ENCODE data around the gene ERG.

ERG gene

DNA sequence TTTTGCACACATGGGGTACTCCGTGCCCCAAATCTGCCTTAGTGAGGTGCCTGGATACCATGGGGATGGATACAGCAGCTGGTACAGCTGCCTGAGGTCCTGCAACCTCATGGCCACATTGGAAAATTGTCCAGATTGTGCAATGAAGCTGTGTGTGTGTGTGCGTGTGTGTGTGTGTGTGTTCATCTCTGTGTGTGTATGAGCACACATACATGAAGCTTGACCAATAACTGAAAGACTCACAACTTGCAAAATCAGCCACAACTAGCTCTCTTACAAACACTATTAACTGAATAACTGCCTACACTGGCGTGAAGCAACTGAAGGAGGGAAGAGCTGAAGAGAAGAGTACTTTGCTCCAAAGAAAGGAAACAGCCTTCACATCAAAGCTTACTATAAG is 78.1 kb downstream of the ERG start:
- no peaks in the 10 kb centered on the region for H3K36me3 Mint-ChIP-seq (ENCODE audit: low read depth)
- peaks cover 4% of the 10 kb centered on the region for H3K27me3 Mint-ChIP-seq (ENCODE audit: low read depth)
- H3K4me1 Mint-ChIP-seq (ENCODE audit: low read depth) = no peaks in the 10 kb centered on the region
- H3K4me3 Mint-ChIP-seq = no peak overlapping the region
- H3K9me3 Mint-ChIP-seq = no peaks in the 10 kb centered on the region
- H3K27ac Mint-ChIP-seq = no peak overlapping the region

DNA sequence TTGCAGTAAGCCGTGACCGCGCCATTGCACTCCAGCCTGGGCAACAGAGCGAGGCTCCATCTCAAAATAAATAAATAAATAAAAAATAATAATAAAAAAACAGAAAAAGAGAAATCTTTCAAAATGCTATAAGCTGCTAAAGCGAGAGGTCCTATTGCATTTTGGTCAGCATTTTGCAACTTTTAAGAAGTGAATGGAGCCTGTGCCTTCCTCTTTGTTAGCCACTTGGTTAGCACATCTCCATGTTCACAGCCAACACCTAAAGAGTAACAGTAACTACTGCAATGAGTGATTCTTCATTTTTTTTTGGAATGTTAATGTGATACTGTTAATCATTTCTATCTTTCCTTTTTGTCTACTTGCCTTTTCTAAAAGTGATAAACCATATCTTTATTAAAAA is 80.6 kb downstream of the ERG start:
- Mint-ChIP-seq H3K4me1 (ENCODE audit: low read depth) (no peaks in the 10 kb centered on the region), H3K4me3 (no peak overlapping the region), H3K27ac (no peak overlapping the region), H3K9me3 (no peaks in the 10 kb centered on the region), H3K27me3 (ENCODE audit: low read depth) (peaks cover 11% of the 10 kb centered on the region), H3K36me3 (ENCODE audit: low read depth) (no peaks in the 10 kb centered on the region)

DNA sequence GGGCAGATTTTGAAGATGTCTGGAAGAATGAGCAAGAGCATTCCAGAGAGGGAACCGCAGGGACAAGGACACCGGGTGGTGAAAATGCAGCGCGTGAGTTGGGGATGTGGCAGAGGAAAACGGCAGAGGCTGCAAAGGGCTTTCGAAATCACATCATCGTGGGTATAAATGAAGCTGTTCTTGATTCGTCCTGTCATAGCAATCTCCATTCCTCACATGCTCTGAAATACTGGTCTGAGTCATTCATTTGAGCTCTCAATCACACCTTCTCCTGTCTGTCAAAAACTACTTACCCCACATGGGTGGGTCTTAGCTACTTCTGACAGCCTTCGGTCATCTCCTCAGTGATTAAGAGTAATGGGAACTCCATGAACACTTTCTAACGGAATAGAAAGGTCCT is 81.5 kb downstream of the ERG start:
- H3K9me3 Mint-ChIP-seq = no peaks in the 10 kb centered on the region
- peaks cover 11% of the 10 kb centered on the region for H3K27me3 Mint-ChIP-seq (ENCODE audit: low read depth)
- H3K36me3 Mint-ChIP-seq (ENCODE audit: low read depth) = no peaks in the 10 kb centered on the region
- no peaks in the 10 kb centered on the region for H3K4me1 Mint-ChIP-seq (ENCODE audit: low read depth)
- H3K4me3 Mint-ChIP-seq = no peak overlapping the region
- no peak overlapping the region for H3K27ac Mint-ChIP-seq

DNA sequence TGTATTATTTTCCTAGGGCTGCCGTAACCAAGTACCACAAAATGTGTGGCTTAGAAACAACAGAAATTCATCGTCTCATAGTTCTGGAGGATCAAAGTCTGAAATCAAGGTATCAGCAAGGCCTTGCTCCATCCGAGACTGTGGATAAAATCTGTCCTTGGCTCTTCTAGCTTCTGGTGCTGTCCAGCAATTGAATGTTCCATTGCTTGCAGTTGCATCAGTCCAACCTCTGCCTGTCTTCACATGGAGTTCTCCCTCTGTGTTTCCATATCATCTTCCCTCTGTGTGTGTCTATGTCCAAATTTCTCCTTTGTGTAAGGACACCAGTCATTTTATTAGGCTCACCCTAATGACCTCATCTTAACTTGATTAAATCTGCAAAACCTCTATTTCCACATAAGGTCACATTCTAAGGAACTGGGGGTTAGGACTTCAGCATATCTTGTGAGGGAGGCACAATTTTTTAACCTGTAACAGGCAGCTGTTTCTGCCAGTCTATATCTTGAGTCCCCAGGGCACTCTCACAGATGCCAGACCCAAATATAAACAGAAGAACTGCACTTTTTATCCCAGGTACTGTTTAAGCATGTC is 84.2 kb downstream of the ERG start:
- H3K9me3 Mint-ChIP-seq = no peaks in the 10 kb centered on the region
- no peak overlapping the region for H3K27ac Mint-ChIP-seq
- H3K4me3 Mint-ChIP-seq = no peak overlapping the region
- H3K4me1 Mint-ChIP-seq (ENCODE audit: low read depth) = no peaks in the 10 kb centered on the region
- H3K27me3 Mint-ChIP-seq (ENCODE audit: low read depth) = peaks cover 8% of the 10 kb centered on the region
- H3K36me3 Mint-ChIP-seq (ENCODE audit: low read depth) = no peaks in the 10 kb centered on the region

DNA sequence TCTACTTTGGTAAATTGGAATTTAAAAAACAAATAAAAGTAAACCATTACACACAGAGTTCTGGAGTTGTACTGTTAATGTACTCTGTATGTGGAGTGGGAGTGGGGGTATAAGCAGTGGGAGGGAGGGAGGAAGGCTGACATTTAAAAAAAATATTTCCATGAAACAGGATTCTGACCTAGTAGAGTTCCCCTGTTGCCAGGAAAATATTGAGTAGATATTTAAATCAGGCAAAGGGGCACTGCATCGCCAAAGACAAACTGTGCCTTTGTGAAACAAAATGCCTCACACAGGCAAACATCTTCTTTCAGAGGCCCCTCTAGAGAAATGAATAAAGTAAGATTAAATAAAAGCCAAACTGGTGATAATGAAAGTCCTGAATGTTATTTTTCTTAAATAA is 87.8 kb downstream of the ERG start:
- H3K36me3 Mint-ChIP-seq (ENCODE audit: low read depth) = no peaks in the 10 kb centered on the region
- H3K27me3 Mint-ChIP-seq (ENCODE audit: low read depth) = peaks cover 7% of the 10 kb centered on the region
- no peak overlapping the region for H3K27ac Mint-ChIP-seq
- H3K4me1 Mint-ChIP-seq (ENCODE audit: low read depth) = no peaks in the 10 kb centered on the region
- no peaks in the 10 kb centered on the region for H3K9me3 Mint-ChIP-seq
- H3K4me3 Mint-ChIP-seq = no peak overlapping the region

DNA sequence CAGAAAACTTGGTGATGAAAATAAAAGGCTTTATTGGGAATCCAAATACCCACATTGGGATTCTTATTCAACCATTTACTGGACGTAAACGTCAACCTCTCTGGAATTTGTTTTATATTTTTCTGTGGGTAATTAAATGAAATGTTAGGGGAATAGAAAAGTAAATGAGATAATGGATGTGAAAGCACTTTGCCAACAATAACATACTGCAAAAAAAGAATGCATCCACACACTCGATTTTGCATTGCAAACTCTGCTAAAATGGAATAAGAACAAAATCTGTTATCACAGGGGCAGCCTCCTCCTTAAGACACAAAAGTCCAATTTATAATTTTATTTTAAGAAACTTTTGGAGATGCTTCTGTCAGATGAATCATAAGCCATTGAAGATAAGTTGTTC is 88.4 kb downstream of the ERG start:
- H3K9me3 Mint-ChIP-seq = no peaks in the 10 kb centered on the region
- H3K4me1 Mint-ChIP-seq (ENCODE audit: low read depth) = no peaks in the 10 kb centered on the region
- H3K27ac Mint-ChIP-seq = no peak overlapping the region
- H3K4me3 Mint-ChIP-seq = no peak overlapping the region
- H3K36me3 Mint-ChIP-seq (ENCODE audit: low read depth) = no peaks in the 10 kb centered on the region
- peaks cover 7% of the 10 kb centered on the region for H3K27me3 Mint-ChIP-seq (ENCODE audit: low read depth)

DNA sequence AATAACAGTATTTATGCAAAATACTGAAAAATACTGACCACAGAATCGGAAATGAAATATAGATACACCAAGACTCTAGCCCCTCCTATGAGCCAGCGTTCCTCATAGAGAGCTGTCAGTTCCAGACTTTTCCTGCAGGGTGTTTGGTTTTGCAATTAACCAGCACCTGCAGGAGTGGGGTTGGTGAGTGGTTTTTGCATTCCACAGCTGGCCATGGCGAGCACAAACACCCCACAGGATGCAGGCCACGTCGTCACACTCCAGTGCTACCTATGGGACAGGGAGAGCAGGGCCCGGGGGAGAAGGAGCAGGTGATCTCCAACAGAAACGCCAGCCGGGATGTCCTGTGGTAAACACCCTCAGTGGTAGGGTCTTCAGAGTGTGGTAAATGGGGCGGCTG is 94.1 kb downstream of the ERG start:
- no peak overlapping the region for H3K4me3 Mint-ChIP-seq
- H3K27ac Mint-ChIP-seq = no peak overlapping the region
- H3K36me3 Mint-ChIP-seq (ENCODE audit: low read depth) = no peaks in the 10 kb centered on the region
- H3K4me1 Mint-ChIP-seq (ENCODE audit: low read depth) = no peaks in the 10 kb centered on the region
- peaks cover 15% of the 10 kb centered on the region for H3K27me3 Mint-ChIP-seq (ENCODE audit: low read depth)
- H3K9me3 Mint-ChIP-seq = no peaks in the 10 kb centered on the region

DNA sequence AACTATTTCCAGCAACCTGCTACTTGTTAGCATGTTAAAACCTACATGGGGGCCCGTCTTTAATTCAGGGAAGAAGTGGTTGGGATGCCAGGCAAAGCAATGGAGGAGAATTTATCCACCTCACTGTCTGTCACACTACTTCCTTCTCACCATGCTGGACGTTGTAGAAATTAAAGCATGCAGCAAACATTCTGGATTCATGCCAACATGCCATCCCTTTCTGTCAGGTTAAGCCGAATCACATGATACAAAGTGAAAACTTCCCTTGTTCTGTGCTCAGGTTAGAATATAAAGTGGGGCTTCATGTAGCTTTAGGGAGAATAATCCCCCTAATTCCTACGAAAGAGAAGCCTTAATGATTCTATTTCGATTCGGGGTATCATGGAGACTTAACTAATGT is 95.5 kb downstream of the ERG start:
- H3K4me3 Mint-ChIP-seq = no peak overlapping the region

DNA sequence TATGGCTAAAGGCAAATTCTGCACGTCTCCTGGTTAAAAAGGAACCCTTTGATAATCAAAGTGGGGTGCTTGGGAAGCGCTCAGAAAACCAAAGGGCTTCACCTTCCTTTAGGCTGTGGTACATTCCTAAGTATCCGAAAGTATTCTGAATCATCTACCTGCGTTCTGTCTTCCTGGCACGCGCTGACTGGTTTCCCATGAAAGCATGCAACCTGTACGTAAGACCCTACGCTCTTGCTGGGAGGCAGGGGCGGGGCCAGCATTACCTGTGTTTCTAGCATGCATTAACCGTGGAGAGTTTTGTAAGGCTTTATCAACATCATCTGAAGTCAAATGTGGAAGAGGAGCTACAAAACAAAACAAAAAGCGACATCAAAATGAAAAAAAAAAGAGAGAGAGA is 96.0 kb downstream of the ERG start:
- Mint-ChIP-seq H3K4me1 (ENCODE audit: low read depth) (no peaks in the 10 kb centered on the region), H3K36me3 (ENCODE audit: low read depth) (no peaks in the 10 kb centered on the region), H3K9me3 (no peaks in the 10 kb centered on the region), H3K27ac (no peak overlapping the region), H3K27me3 (ENCODE audit: low read depth) (peaks cover 15% of the 10 kb centered on the region), H3K4me3 (no peak overlapping the region)

More for the DNA sequence above, 95.5 kb downstream of the ERG start:
- Mint-ChIP-seq H3K4me1 (ENCODE audit: low read depth) (no peaks in the 10 kb centered on the region), H3K9me3 (no peaks in the 10 kb centered on the region), H3K27me3 (ENCODE audit: low read depth) (peaks cover 15% of the 10 kb centered on the region), H3K27ac (no peak overlapping the region), H3K36me3 (ENCODE audit: low read depth) (no peaks in the 10 kb centered on the region)

DNA sequence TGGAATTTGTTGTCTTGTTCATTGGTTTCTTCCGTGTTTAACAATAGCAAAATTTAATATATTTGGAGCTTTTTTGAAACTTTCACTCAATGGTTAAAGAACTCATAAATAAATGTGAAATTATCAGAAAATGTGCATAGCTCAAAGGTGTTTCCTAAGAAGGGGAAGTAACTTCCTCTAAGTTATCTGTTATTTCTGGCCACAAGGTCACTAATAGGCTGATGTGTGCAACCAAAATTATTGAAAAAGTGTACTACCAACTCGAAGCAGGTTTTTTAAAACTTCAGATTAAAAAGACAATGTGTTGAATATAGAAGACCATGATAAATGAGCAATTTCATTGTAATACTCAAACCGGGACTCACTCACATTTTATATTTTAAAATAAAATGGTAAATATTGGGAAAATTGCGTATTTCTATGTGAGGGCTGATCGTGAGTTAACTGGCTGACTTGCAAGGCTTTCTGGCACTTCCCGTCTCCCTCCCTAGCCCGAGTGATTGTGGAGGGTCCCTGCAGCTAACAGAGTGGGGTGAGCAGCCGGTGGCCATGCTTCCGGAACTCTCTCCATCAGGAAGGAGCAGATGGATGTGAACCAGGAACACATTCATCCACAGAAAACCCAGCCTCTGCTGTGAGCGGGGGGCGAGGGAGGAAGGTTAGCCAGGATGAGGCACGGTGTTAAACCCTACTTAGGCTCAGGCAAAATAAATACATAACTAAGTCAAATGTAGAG is 96.9 kb downstream of the ERG start:
- H3K9me3 Mint-ChIP-seq = no peaks in the 10 kb centered on the region
- H3K4me1 Mint-ChIP-seq (ENCODE audit: low read depth) = no peaks in the 10 kb centered on the region
- H3K27ac Mint-ChIP-seq = no peak overlapping the region
- H3K27me3 Mint-ChIP-seq (ENCODE audit: low read depth) = peaks cover 15% of the 10 kb centered on the region
- H3K36me3 Mint-ChIP-seq (ENCODE audit: low read depth) = no peaks in the 10 kb centered on the region
- H3K4me3 Mint-ChIP-seq = no peak overlapping the region

DNA sequence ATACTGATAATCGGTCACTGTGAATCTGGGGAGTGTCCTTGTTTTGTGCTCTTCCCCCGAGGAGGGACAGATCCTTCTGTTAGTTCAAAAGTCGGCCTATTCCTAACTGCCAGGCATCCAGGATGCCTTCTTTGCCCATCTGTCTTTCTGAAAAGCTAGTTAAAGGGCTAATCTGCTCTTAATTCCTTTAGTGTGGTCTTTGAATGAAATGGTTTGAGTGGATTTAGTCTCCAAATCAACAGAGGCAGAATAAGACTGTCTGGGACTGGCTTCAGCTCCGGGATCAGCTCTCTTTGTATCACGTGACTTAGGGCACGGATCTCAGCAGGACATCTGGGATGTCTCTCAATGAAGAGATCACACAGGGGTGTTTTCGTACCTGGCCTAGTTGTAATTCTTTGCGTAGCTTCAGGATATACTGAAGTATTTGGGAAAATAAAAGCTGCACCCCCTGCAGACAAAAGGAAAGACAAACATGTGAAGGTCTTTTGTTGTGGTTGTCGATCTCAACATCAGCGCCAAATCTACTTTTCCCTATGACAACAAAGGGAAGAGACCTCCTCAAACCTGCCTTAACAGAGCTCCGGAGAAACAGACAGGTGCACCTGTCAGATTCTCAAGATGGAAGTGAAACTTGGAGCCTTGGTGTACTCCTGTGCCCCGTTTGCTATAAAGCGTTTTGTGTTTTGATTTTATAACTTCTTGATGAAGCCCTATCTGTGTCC is 97.9 kb downstream of the ERG start:
- no peaks in the 10 kb centered on the region for H3K36me3 Mint-ChIP-seq (ENCODE audit: low read depth)
- H3K4me1 Mint-ChIP-seq (ENCODE audit: low read depth) = no peaks in the 10 kb centered on the region
- peaks cover 15% of the 10 kb centered on the region for H3K27me3 Mint-ChIP-seq (ENCODE audit: low read depth)
- no peak overlapping the region for H3K27ac Mint-ChIP-seq
- no peak overlapping the region for H3K4me3 Mint-ChIP-seq
- H3K9me3 Mint-ChIP-seq = no peaks in the 10 kb centered on the region

DNA sequence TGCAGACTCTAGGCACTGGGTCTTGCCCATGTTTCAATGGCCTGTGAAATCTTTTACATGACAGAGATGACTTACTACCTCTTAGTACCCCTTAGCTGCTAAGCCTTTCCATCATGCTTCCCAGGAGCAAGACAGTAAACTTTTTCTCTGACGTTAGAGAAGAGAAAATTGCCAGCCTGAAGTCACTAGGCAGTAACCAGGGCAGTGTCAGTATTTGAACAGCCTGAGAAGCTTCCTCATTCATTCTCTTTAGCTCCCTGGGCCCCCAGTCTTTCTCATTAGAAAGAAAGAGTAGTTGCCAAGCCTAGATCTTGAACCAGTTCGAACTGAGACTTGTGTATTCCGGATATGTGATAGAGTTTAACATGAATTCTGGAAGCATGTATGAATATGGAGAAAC is 99.2 kb downstream of the ERG start:
- no peaks in the 10 kb centered on the region for H3K4me1 Mint-ChIP-seq (ENCODE audit: low read depth)
- no peaks in the 10 kb centered on the region for H3K9me3 Mint-ChIP-seq
- no peak overlapping the region for H3K4me3 Mint-ChIP-seq
- H3K27ac Mint-ChIP-seq = no peak overlapping the region
- H3K27me3 Mint-ChIP-seq (ENCODE audit: low read depth) = peaks cover 20% of the 10 kb centered on the region
- no peaks in the 10 kb centered on the region for H3K36me3 Mint-ChIP-seq (ENCODE audit: low read depth)

DNA sequence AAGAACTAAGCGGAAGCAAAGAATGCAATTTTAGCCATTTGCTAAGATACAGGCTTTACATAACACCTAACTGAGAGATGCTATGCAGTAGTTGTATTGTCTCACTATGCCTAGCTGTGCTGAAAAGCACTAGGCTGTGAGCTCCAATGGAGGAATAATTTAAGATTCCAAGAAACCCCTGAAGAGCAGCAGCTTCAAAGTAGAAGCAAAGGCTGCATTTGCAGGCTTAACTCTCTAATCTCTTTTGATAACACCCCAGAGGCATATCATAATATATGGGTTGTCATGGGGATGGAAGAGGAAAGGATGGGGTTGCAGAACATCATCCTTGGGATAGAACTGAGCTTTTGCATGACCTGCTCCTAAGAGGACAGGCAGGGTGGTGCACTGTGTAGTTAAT is 102.0 kb downstream of the ERG start:
- H3K36me3 Mint-ChIP-seq (ENCODE audit: low read depth) = no peaks in the 10 kb centered on the region
- H3K9me3 Mint-ChIP-seq = no peaks in the 10 kb centered on the region
- no peak overlapping the region for H3K4me3 Mint-ChIP-seq
- peaks cover 26% of the 10 kb centered on the region for H3K27me3 Mint-ChIP-seq (ENCODE audit: low read depth)
- no peak overlapping the region for H3K27ac Mint-ChIP-seq
- no peaks in the 10 kb centered on the region for H3K4me1 Mint-ChIP-seq (ENCODE audit: low read depth)

DNA sequence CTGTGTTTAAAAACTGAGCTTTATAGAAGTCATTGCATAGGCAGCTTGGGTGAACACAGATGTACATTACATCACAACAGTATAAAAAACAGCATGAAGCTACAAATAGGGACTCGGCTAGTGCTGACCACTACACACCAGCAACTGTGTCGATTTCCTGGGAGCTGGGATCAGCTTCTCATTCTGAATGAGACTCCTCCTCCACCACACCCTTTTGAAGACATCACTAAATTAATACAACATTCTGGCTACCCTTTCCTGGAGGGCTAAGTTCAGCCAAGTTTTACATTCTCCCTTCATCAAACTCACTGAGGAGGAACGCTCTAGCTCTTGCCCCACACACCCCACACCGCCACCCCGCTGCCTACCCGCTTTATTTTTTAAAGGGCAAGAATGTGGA is 102.7 kb downstream of the ERG start:
- peaks cover 19% of the 10 kb centered on the region for H3K27me3 Mint-ChIP-seq (ENCODE audit: low read depth)
- H3K9me3 Mint-ChIP-seq = no peaks in the 10 kb centered on the region
- H3K27ac Mint-ChIP-seq = no peak overlapping the region
- H3K4me3 Mint-ChIP-seq = no peak overlapping the region
- H3K36me3 Mint-ChIP-seq (ENCODE audit: low read depth) = no peaks in the 10 kb centered on the region
- H3K4me1 Mint-ChIP-seq (ENCODE audit: low read depth) = no peaks in the 10 kb centered on the region

DNA sequence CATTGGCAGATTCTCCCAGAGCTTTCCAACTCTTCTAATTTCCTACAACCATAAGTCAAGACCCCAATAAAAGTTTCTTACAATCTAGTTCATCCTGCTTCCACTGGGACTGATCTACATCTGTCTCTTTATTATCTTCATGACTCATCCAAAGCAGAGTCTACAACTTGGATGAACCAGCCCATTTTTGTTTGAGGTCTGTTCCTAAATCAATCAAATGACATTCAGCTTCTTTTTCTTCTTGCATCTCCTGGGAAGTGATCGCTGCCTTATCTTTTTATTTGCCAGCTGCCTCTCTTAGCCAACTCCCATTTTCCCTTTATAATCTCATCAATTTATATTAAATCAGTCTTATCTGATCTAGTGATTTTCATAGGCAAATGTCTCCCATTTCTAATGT is 105.6 kb downstream of the ERG start:
- no peak overlapping the region for H3K4me3 Mint-ChIP-seq

More for the DNA sequence above, 105.6 kb downstream of the ERG start:
- Mint-ChIP-seq H3K36me3 (ENCODE audit: low read depth) (no peaks in the 10 kb centered on the region), H3K27ac (no peak overlapping the region), H3K9me3 (no peaks in the 10 kb centered on the region), H3K4me1 (ENCODE audit: low read depth) (no peaks in the 10 kb centered on the region), H3K27me3 (ENCODE audit: low read depth) (peaks cover 18% of the 10 kb centered on the region)

Data from T-helper 1 cell treated with Interleukin-12 subunit alpha and Interleukin-12 subunit beta and Interleukin-4 antibody, amounts not matched to agents 30 μg/mL and 1 μg/mL, for 36 hours (primary cell).